ENCODE data around the gene PPP1R14D. TPM values are rescaled to one million over a fixed set of nuclear protein-coding genes. Genes with fewer than 3 reads are reported as not detected.

Gene PPP1R14D
- total and polyA plus RNA-seq, 2 of the 8 experiments (the other 6 are each of a cell fraction or from before 2014, with no cell fraction given) = not detected

DNA sequence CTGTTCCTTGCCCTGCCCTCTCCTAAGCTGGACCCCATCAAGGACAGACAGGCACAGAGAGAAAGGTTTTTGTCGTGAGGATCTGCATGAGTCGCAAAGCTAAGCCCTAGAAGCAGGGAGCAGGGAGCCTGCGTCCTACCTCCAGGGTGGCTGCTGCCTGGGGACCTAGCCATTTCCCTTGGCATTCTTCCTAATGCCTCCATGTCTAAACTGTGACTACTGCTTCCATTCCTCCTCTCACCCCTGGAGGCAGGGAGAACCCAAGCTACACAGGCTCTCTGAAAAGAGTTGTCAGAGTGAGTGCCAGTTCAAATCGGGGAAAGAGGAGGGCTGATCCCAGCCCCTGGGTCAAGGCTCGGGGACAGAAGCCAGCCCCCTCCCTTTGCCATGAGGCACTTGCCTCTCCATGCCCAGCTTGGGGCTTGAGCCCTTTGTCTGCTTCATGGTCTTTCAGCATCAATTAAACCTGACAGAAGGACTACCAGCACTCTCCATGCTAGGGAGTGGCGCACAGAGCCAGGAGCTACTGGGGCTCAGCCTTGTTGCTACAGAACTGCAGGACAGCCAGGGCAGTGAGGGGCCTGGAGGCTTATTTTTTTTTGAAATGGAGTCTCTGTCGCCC is 62.2 kb downstream of the PPP1R14D start (continued):
- TF ChIP-seq, protein P1, sequence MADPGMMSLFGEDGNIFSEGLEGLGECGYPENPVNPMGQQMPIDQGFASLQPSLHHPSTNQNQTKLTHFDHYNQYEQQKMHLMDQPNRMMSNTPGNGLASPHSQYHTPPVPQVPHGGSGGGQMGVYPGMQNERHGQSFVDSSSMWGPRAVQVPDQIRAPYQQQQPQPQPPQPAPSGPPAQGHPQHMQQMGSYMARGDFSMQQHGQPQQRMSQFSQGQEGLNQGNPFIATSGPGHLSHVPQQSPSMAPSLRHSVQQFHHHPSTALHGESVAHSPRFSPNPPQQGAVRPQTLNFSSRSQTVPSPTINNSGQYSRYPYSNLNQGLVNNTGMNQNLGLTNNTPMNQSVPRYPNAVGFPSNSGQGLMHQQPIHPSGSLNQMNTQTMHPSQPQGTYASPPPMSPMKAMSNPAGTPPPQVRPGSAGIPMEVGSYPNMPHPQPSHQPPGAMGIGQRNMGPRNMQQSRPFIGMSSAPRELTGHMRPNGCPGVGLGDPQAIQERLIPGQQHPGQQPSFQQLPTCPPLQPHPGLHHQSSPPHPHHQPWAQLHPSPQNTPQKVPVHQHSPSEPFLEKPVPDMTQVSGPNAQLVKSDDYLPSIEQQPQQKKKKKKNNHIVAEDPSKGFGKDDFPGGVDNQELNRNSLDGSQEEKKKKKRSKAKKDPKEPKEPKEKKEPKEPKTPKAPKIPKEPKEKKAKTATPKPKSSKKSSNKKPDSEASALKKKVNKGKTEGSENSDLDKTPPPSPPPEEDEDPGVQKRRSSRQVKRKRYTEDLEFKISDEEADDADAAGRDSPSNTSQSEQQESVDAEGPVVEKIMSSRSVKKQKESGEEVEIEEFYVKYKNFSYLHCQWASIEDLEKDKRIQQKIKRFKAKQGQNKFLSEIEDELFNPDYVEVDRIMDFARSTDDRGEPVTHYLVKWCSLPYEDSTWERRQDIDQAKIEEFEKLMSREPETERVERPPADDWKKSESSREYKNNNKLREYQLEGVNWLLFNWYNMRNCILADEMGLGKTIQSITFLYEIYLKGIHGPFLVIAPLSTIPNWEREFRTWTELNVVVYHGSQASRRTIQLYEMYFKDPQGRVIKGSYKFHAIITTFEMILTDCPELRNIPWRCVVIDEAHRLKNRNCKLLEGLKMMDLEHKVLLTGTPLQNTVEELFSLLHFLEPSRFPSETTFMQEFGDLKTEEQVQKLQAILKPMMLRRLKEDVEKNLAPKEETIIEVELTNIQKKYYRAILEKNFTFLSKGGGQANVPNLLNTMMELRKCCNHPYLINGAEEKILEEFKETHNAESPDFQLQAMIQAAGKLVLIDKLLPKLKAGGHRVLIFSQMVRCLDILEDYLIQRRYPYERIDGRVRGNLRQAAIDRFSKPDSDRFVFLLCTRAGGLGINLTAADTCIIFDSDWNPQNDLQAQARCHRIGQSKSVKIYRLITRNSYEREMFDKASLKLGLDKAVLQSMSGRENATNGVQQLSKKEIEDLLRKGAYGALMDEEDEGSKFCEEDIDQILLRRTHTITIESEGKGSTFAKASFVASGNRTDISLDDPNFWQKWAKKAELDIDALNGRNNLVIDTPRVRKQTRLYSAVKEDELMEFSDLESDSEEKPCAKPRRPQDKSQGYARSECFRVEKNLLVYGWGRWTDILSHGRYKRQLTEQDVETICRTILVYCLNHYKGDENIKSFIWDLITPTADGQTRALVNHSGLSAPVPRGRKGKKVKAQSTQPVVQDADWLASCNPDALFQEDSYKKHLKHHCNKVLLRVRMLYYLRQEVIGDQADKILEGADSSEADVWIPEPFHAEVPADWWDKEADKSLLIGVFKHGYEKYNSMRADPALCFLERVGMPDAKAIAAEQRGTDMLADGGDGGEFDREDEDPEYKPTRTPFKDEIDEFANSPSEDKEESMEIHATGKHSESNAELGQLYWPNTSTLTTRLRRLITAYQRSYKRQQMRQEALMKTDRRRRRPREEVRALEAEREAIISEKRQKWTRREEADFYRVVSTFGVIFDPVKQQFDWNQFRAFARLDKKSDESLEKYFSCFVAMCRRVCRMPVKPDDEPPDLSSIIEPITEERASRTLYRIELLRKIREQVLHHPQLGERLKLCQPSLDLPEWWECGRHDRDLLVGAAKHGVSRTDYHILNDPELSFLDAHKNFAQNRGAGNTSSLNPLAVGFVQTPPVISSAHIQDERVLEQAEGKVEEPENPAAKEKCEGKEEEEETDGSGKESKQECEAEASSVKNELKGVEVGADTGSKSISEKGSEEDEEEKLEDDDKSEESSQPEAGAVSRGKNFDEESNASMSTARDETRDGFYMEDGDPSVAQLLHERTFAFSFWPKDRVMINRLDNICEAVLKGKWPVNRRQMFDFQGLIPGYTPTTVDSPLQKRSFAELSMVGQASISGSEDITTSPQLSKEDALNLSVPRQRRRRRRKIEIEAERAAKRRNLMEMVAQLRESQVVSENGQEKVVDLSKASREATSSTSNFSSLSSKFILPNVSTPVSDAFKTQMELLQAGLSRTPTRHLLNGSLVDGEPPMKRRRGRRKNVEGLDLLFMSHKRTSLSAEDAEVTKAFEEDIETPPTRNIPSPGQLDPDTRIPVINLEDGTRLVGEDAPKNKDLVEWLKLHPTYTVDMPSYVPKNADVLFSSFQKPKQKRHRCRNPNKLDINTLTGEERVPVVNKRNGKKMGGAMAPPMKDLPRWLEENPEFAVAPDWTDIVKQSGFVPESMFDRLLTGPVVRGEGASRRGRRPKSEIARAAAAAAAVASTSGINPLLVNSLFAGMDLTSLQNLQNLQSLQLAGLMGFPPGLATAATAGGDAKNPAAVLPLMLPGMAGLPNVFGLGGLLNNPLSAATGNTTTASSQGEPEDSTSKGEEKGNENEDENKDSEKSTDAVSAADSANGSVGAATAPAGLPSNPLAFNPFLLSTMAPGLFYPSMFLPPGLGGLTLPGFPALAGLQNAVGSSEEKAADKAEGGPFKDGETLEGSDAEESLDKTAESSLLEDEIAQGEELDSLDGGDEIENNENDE (IDR thresholded peaks at IDR 0.05; ENCODE audit: insufficient replicate concordance, low read length) = no peak
- TF ChIP-seq POU5F1 (IDR thresholded peaks at IDR 0.05; ENCODE audit: low read depth, low read length) (no peak), ZNF274 (IDR thresholded peaks at IDR 0.05; ENCODE audit: borderline replicate concordance, extremely low read depth, low read length) (no peak), CHD1 (IDR thresholded peaks at IDR 0.05; ENCODE audit: low read depth, low read length) (no peak), SIRT6 (IDR thresholded peaks at IDR 0.05; ENCODE audit: low read length) (no peak), KDM5A (IDR thresholded peaks at IDR 0.05; ENCODE audit: low read length) (no peak), EZH2 (IDR thresholded peaks at IDR 0.05; ENCODE audit: low read depth, low read length, severe bottlenecking) (no peak)
- TF ChIP-seq, protein P2, sequence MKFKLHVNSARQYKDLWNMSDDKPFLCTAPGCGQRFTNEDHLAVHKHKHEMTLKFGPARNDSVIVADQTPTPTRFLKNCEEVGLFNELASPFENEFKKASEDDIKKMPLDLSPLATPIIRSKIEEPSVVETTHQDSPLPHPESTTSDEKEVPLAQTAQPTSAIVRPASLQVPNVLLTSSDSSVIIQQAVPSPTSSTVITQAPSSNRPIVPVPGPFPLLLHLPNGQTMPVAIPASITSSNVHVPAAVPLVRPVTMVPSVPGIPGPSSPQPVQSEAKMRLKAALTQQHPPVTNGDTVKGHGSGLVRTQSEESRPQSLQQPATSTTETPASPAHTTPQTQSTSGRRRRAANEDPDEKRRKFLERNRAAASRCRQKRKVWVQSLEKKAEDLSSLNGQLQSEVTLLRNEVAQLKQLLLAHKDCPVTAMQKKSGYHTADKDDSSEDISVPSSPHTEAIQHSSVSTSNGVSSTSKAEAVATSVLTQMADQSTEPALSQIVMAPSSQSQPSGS (IDR thresholded peaks at IDR 0.05; ENCODE audit: low read length) = no peak
